Epithelial cell of proximal tubule (primary cell): ENCODE measurements around the gene MRPL36. TPM values are rescaled to one million over a fixed set of nuclear protein-coding genes. Genes with fewer than 3 reads are reported as not detected.
"Not testable (repeated sequence)": the region's sequence is repeated elsewhere in the genome, so short reads cannot be mapped to it uniquely, and the experiment has no call there.

Source experiments
- DNase-seq: peaks from one replicate; pipeline ENCODE4 v3.0.0-alpha.2; 2011; ENCODE audit warnings: low read depth
- H3K4me3 ChIP-seq: 2 replicates; pipeline ENCODE4 v1.5.1; 2011; ENCODE audit warnings: low read depth, mild to moderate bottlenecking, low read length
- CTCF ChIP-seq: conservative IDR thresholded peaks from 2 replicates; pipeline ENCODE4 v1.5.1; 2012; ENCODE audit warnings: low read depth, mild to moderate bottlenecking, low read length
- total RNA-seq: library from RNA; depleted of rRNA; stranded (reverse); fragments of >200 nt; gene quantifications from 2 replicates; pipeline ENCODE4 v1.2.3, GENCODE V29; 2015

Gene MRPL36
- total RNA-seq, 1 donor from 2014 or later: 57.9 TPM

GRCh38 chr5:1793966-1794900, 5.4 kb downstream of the MRPL36 start:
- no peak for DNase-seq
- no peak overlapping the region for H3K4me3 ChIP-seq
- TF ChIP-seq CTCF: no peak

- no peak overlapping the region for H3K4me3 ChIP-seq
- no peak for DNase-seq
- TF ChIP-seq CTCF: no peak
Observed at GRCh38 chr5:1793301-1793740, 6.3 kb downstream of the MRPL36 start.

- H3K4me3 ChIP-seq: no peak overlapping the region
- DNase-seq: no peak
- no peak for TF ChIP-seq CTCF
Observed at GRCh38 chr5:1792842-1793266, 6.8 kb downstream of the MRPL36 start.

GRCh38 chr5:1791176-1791575, 8.5 kb downstream of the MRPL36 start:
- no peak overlapping the region for H3K4me3 ChIP-seq
- no peak for DNase-seq
- no peak for TF ChIP-seq CTCF

- no peak for TF ChIP-seq CTCF
- DNase-seq: no peak
Observed at GRCh38 chr5:1789834-1790471, 9.7 kb downstream of the MRPL36 start.

GRCh38 chr5:1789438-1789833, 10.2 kb downstream of the MRPL36 start:
- not testable (repeated sequence) for H3K4me3 ChIP-seq, DNase-seq

More at GRCh38 chr5:1789834-1790471, 9.7 kb downstream of the MRPL36 start:
- no peak overlapping the region for H3K4me3 ChIP-seq

- no peak overlapping the region for H3K4me3 ChIP-seq
- no peak for TF ChIP-seq CTCF
- DNase-seq: no peak
Observed at GRCh38 chr5:1788828-1789227, 10.8 kb downstream of the MRPL36 start.
